Measurements from ENCODE around the gene FAM184A. TPM values are rescaled to one million over a fixed set of nuclear protein-coding genes. Genes with fewer than 3 reads are reported as not detected.

FAM184A gene
- polyA plus RNA-seq, 2 of the 4 experiments (the other 2 are of a cell fraction), result 0.06 TPM; not detected in 1

- no peak for FAIRE-seq
- H3K27ac ChIP-seq, result no peak overlapping the region
- TF ChIP-seq RARB (CRISPR knock-in tag; IDR thresholded peaks at IDR 0.05) (no peak), PBX3 (IDR thresholded peaks at IDR 0.05) (no peak), EHF (CRISPR knock-in tag; IDR thresholded peaks at IDR 0.05) (no peak), E2F6 (IDR thresholded peaks at IDR 0.05; ENCODE audit: borderline replicate concordance, low read depth) (no peak), GATA3 (IDR thresholded peaks at IDR 0.05; ENCODE audit: borderline replicate concordance) (no peak), RCOR1 (IDR thresholded peaks at IDR 0.05; ENCODE audit: low read depth, low read length) (no peak), HOXB5 (CRISPR knock-in tag; IDR thresholded peaks at IDR 0.05) (no peak), HES2 (IDR thresholded peaks at IDR 0.05) (no peak), MAFK (IDR thresholded peaks at IDR 0.05; ENCODE audit: partially characterized antibody) (no peak), TFCP2L1 (CRISPR knock-in tag; IDR thresholded peaks at IDR 0.05) (no peak), TP53 (CRISPR knock-in tag; IDR thresholded peaks at IDR 0.05) (no peak), SREBF2 (IDR thresholded peaks at IDR 0.05) (no peak)
- H3K9me3 ChIP-seq, result no peaks in the 10 kb centered on the region
- no peak for DNase-seq (ENCODE audit: low read depth in 1 of 2, low spot score in 1 of 2)
- no peak overlapping the region for H3K4me3 ChIP-seq
- no peak for ATAC-seq
- 75% methylated on average over 5 of the region's 5 CpGs for WGBS (ENCODE audit: missing lambda C conversion rate)
- H3K4me2 ChIP-seq, result no peak overlapping the region
- ChIA-PET POLR2A (no interaction called here), CTCF (no interaction called here)
- peaks cover 6% of the 10 kb centered on the region; the same call in 2 of the 3 replicates for H3K4me1 ChIP-seq
Measured at GRCh38 chr6:118931436-118931835, 147.0 kb downstream of the FAM184A start.

GRCh38 chr6:118930680-118931079 is 147.8 kb downstream of the FAM184A start:
- ChIA-PET CTCF (no interaction called here), POLR2A (no interaction called here)
- TF ChIP-seq NFE2L2 (conservative IDR thresholded peaks at IDR 0.05; ENCODE audit: low read length) (no peak), MYC (IDR thresholded peaks at IDR 0.05; ENCODE audit: borderline replicate concordance, low read length) (no peak)
- peaks cover 6% of the 10 kb centered on the region; the same call in 2 of the 3 replicates for H3K4me1 ChIP-seq
- H3K4me3 ChIP-seq, result no peak overlapping the region
- WGBS (ENCODE audit: missing lambda C conversion rate), result 96% methylated on average over 3 of the region's 3 CpGs
- ATAC-seq, result no peak
- no peak for FAIRE-seq
- no peaks in the 10 kb centered on the region for H3K9me3 ChIP-seq
- H3K27ac ChIP-seq, result no peak overlapping the region
- no peak overlapping the region for H3K4me2 ChIP-seq
- DNase-seq (ENCODE audit: low read depth in 1 of 2, low spot score in 1 of 2), result no peak

GRCh38 chr6:118923035-118923434 is 155.4 kb downstream of the FAM184A start:
- WGBS (ENCODE audit: missing lambda C conversion rate), result 89% methylated on average over 3 of the region's 3 CpGs
- ATAC-seq (no peak), DNase-seq (ENCODE audit: low read depth in 1 of 2, low spot score in 1 of 2) (no peak), FAIRE-seq (no peak)
- TF ChIP-seq SREBF2 (IDR thresholded peaks at IDR 0.05) (no peak), TFCP2L1 (CRISPR knock-in tag; IDR thresholded peaks at IDR 0.05) (no peak), FOSB (CRISPR knock-in tag; IDR thresholded peaks at IDR 0.05) (no peak), ATOH8 (CRISPR knock-in tag; IDR thresholded peaks at IDR 0.05; ENCODE audit: low read depth) (no peak), HOXB5 (CRISPR knock-in tag; IDR thresholded peaks at IDR 0.05) (no peak), HMGXB4 (CRISPR knock-in tag; IDR thresholded peaks at IDR 0.05; ENCODE audit: borderline replicate concordance) (no peak), POLR2AphosphoS2 (conservative IDR thresholded peaks at IDR 0.05; ENCODE audit: low read length) (no peak), E2F6 (IDR thresholded peaks at IDR 0.05; ENCODE audit: borderline replicate concordance, low read depth) (no peak)
- POLR2A ChIA-PET, result no interaction called here
- H3K4me3 ChIP-seq, result no peak overlapping the region
- H3K9me3 ChIP-seq, result no peaks in the 10 kb centered on the region
- no peaks in the 10 kb centered on the region for H3K4me1 ChIP-seq
- H3K27ac ChIP-seq, result no peak overlapping the region
- H3K4me2 ChIP-seq, result no peak overlapping the region
- CTCF ChIA-PET, result no interaction called here

Data from A549 (cell line).